ENCODE measurements around the gene C3orf52.

C3orf52 gene

GRCh38 chr3:112136046-112136445 lies 49.9 kb downstream of the C3orf52 start:
- DNase-seq (ENCODE audit: low read depth in 2 of 2), result no peak

DNA sequence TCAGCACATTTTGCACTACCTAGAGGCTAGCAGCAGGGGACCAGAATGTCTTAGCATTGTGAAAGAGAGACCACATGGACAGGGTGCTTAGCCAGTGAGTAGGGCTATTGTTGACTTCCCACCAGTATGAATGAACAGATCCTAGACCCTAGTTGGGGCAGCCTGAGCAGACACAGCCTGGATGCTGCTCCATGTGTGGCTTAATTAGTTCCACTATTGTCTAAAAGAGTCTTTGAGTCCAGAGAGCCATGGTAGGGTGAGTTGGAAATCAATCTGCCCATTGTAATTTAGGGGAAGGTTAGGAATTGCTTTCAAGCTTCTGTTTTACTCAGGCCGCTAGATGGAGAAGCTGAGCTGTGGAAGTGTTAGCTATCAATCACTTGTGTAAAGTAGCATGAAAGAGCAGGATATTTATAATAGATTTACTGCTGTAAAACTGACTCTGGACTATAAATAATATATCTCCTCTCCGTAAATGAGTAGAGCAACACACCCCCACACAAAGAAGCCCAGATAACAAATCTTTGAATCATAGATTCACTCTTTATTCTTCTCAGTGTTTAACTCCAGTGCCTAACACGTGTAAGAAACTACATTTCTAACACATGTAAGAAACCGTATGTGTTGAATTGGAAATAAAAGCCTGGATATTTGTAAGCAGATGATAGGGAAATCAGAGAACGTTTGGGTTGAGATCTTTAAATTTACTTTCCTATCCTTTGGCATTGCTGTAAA lies 50.9 kb downstream of the C3orf52 start:
- DNase-seq (ENCODE audit: low read depth in 2 of 2), result no peak

DNA sequence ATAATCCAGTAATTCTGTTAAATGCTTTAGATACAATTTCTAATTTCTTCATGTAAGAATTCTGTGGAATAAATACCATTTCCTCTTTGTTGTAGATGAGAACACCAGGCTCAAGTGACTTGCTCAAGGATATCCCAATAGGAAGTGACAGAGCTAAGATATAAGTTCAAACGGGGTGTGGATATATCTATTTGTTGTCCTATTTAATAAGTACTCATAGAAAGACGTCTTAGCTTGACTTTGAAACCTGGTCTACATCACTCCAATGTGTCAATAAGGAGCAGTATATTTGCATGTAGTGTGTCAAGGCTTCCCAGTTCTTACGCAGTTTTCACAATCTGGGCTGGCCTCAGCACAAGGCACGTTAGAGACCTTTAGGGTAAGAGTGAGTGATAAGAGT lies 51.6 kb downstream of the C3orf52 start:
- no peak for DNase-seq (ENCODE audit: low read depth in 2 of 2)

DNA sequence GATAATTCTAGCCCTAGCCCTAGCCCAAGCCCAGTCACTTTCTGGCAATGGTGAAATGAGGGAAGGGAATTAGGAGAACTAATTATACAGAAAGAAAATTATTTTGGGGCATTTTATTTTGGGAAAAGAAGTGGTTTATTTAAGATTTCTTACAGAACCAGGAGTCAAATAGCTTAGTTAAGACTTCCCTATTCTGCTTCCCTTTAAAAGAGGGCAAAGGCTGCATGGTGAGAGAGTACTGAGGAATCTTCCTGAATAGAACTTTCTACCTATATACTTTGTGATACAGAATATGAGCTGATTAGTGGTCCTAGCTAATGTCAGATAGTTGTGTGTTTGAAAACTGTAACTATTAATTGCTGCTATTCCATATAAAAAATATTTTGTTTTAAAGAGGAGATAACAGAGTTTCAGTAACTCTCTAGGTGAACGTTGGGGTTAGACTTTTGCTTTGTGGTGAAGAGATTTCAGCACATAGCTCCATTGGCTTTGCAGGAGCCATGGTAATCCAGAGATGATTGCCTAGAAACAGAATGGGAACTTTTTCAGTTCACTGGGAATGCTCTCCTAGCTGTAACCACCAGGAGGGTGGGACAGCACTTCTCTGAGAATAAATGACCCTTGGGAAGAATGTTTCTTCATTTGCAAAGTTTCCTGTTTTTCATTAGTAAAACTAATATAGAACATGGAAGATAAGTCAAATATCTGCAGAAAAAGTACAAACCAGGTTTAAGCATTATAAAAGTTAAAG lies 52.2 kb downstream of the C3orf52 start:
- DNase-seq (ENCODE audit: low read depth in 2 of 2), result no peak

DNA sequence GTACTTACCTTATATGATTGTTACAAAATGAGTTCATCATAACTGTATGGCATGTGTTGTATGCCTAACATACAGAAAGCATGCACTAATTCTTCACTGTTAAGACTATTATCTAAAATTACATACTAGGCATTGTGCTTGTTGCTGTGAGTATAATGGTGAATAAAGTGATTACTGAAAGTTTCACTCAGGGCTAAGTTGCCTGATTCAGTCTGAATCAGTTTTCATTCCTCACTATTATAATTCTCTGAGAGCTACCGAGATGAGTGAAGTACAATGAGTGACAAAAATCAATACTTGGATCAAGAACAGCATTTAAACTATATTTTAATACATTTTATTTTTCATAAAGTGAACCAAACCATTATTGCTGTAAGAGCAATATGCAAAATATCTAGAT lies 54.4 kb downstream of the C3orf52 start:
- DNase-seq (ENCODE audit: low read depth in 2 of 2), result no peak

DNA sequence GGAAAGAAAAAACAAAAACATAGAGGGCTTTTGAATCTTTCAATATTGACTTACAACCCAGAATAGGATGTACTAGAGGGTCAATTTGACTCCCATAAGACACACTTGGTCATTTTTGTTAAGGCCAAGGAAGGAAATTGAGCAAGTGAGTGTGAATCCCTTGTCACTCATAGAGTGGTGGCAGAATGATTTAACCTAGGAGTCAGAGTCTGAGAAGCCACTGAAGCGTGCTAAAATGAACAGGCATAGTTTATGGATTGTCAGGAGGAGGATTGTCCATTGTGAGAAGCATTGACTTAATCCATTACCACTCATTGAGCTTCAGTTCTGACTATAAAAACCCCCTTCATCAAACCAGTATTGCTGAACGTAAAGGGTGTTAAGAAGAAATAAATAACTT lies 55.1 kb downstream of the C3orf52 start:
- DNase-seq (ENCODE audit: low read depth in 2 of 2), result no peak

DNA sequence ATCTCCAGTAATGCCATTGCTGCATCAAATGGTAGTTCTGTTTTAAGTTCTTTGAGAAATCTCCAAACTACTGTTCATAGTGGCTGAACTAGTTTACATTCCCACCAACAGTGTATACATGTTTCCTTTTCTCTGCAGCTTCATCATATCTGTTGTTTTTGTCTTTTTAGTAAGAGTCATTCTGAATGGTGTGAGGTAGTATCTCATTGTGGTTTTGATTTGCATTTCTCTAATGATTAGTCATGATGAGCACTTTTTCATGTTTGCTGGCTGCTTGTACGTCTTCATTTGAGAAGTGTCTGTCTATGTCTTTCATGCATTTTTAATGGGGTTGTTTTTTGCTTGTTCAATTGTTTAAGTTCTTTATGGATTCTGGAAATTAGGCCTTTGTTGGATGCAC lies 57.1 kb downstream of the C3orf52 start:
- DNase-seq (ENCODE audit: low read depth in 2 of 2), result no peak

GRCh38 chr3:112143689-112144088 lies 57.5 kb downstream of the C3orf52 start:
- DNase-seq (ENCODE audit: low read depth in 2 of 2), result no peak

DNA sequence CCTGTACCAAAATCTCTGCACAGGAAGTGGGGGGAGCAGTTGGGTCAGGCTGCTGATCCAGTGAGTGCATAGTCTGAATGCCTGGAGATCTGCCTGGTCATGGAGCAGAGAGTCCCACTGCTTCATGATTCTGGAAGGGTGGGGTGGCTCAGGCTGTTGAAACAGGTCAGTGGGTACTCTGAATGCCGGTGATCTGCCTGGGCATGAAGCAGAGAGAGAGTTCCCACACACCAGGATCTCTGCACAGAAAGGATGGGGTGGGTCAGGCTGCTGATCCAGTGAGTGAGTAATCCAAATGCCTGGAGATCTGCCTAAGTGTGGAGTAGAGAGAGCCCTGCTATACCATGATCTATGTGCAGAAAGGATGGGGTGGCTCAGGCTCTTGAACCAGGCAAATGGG lies 62.9 kb downstream of the C3orf52 start:
- DNase-seq (ENCODE audit: low read depth in 2 of 2), result no peak

GRCh38 chr3:112167758-112168157 lies 81.6 kb downstream of the C3orf52 start:
- DNase-seq (ENCODE audit: low read depth in 2 of 2), result no peak
